Activated CD8-positive, alpha-beta memory T cell treated with anti-CD3 and anti-CD28 coated beads for 36 hours (primary cell): ENCODE data around the gene CTDNEP1. TPM values are rescaled to one million over a fixed set of nuclear protein-coding genes. Genes with fewer than 3 reads are reported as not detected.

Experiments used
- CTCF ChIA-PET: fragments of 350-600 bp; sonication (Branson Sonifier 250); formaldehyde crosslinking; loops from one replicate; lab custom pipeline; 2021; ENCODE audit warnings: antibody characterized with exemption; lab: Charles Lee
- POLR2A ChIA-PET: fragments of 350-600 bp; sonication (Branson Sonifier 250); formaldehyde crosslinking; loops from one replicate; lab custom pipeline; 2021; ENCODE audit warnings: antibody characterized with exemption; lab: Charles Lee
- total RNA-seq, 2 experiments: library from RNA; stranded (reverse); gene quantifications; one replicate each; pipeline ENCODE4 v1.2.3, GENCODE V29; 2021

Gene CTDNEP1
- total RNA-seq, 2 experiments from 2014 or later, result 202 to 207 TPM

DNA sequence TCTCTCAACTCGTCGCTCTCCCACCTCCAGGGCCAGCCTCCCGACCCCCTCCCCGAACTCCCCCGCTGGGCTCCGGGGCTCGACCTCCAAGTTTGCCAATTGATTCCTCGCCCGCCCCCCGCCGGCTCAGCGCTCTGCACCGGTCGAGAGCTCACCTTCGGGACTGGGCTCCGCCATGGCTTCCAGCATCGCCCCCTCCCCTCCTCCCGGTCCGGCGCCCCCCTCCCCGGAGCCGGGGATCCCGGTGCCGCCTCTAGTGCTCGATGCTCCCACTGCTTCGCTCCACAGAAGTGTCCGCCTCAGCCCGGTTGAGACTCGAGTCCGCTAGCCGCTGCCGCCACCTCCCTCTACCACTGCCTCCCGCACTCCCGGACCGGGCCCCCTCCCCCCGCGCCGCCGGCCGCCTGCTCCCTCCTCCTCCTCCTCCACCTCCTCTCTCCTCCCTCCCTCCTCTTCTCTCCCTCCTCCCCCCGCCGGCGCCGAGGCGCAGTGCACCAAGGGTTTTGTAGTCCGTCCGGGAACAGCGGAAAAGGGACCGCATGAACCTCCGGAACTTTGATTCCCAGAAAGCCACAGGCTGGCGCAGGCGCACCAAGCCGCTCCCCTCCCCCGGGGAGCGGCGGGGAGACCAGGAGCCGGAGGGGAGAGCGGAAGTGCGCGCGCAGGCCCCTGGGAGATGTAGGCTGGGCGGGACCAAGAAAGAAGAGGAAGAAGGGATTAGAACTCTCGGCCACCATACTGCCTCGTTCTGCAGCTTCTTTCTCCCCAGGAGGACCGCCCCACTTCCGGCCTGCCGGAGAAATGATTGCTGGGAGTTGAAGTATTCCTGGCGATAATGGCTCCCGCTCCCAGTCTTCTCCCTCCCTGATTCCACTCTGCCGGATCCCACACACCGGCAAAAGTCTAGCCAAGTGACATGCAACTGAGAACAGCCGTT is 12.2 kb downstream of the CTDNEP1 start, which contains the start of gene PHF23:
Gene PHF23, minus strand, starts transcription at position 367 of the 937 bp plus-strand sequence. Its CDS starts 178 bp downstream, at position 189.
- ChIA-PET POLR2A (interaction anchor here (0.9 to 4.2 kb wide), 5 partner anchors 12 to 341 kb away, joined by 3 to 19 read pairs (median 4); partner anchors contain the start of genes ACADVL, CTDNEP1, DLG4 and ELP5), CTCF (interaction anchor here (1.0 to 3.0 kb wide), 4 partner anchors 11 to 57 kb away, joined by 4 to 17 read pairs (median 6); partner anchors contain the start of genes ACADVL, CTDNEP1, DLG4 and ELP5)

DNA sequence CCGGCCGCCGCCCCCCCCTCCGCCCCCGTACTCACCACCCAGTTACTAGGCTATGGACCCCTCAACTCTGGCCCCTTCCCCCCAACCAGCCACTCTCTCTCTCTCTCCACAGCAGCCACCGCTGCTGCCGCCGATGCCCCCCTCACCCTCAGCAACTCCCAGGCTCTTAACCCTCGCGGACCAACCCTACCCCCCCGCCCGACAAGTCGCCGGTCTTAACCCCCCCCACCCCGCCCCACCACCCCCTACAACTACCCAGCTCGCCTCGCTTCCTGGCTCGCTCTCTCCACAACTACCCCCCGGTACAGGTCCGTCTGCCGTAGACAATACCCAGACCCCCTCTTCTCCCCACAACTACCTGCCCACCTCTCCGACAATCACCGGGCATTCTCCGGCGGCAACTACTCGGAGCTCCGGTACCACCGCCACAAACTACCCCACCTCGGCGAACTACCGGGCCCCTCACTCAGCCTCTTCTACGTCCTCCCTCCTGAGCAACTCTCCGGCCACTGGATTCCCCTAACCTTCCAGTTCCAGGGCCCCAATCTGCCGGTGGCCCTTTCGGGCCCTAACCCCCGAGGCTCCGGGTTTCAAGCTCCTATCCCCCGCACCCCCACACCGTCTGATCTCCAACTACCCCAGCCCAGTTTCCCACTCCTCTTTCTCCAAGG is 13.0 kb downstream of the CTDNEP1 start:
- CTCF ChIA-PET, result interaction anchor here (0.7 to 1.8 kb wide), 2 partner anchors 18 to 25 kb away, joined by 3 to 5 read pairs; no protein-coding TSS in a partner anchor
- POLR2A ChIA-PET, result interaction anchor here (0.6 to 4.2 kb wide), 8 partner anchors 10 to 342 kb away, joined by 3 to 19 read pairs (median 3); partner anchors contain the start of genes ACADVL, ACAP1, CTDNEP1 and DLG4

DNA sequence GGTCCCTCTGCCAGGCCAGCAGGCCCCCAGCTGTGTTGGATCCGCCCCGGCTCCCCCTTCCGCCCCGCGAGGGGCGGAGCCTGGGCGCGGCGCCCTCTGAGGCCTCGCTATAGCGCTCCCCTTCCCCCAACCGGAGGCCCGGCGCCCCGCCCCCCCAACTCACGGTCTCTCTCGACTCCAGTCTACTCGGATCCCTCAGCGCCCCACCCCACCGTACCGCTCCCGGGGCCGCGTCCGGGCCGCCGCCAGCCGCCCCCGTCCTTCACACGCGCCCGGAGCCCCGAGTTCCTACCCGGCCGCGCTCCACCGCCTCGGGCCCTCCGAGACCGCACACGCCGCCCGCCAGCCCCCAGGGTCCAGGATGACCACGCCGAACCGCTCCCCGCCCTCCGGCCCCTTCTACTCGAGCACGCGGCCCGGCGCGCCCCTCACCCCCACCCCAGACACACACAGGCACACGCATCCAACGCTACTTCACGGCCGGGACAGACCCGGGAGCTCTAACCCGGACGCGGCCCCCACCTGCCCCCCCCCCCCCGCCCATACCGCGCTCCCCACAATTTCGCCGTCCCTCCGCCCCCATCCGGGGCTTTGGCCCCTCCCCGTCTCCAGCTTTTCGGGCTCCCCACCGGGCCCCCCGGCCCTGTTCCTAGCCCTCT is 13.6 kb downstream of the CTDNEP1 start:
- ChIA-PET CTCF (interaction anchor here (0.7 to 1.8 kb wide), 2 partner anchors 17 to 25 kb away, joined by 3 to 5 read pairs; no protein-coding TSS in a partner anchor), POLR2A (interaction anchor here (0.5 to 4.2 kb wide), 8 partner anchors 11 to 99 kb away, joined by 3 to 19 read pairs (median 3); partner anchors contain the start of genes ACADVL, ACAP1, CTDNEP1 and DLG4)

DNA sequence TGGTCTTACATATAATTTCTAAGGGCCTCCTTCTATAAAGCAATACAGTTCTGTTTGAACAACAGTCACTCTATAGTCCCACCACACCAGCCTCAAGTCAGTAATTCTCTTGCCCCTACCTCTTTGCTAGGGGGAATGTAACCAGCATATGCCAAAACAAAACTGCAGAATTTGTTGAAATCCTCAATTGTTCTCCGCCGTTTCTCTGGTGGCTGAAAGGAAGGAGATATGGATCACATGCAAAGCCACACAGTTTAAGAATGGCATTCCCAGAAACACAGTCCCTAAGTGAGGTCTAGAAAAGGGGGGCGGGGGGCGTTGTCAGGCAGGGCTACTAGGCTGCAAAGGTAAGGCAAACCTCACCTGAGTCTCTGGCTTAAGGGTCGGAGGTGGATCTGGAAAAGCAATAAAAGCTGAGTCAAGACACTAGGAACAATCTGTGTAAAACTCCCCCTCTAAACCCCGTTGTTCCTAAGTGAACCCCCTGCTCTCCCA is 14.2 kb downstream of the CTDNEP1 start:
- ChIA-PET CTCF (interaction anchor here (0.9 kb wide), 1 partner anchor 17 kb away, joined by 3 read pairs; no protein-coding TSS in a partner anchor), POLR2A (interaction anchor here (0.5 to 4.2 kb wide), 4 partner anchors 14 to 23 kb away, joined by 3 to 19 read pairs (median 6); partner anchors contain the start of genes ACADVL, CTDNEP1, DLG4 and ELP5)

DNA sequence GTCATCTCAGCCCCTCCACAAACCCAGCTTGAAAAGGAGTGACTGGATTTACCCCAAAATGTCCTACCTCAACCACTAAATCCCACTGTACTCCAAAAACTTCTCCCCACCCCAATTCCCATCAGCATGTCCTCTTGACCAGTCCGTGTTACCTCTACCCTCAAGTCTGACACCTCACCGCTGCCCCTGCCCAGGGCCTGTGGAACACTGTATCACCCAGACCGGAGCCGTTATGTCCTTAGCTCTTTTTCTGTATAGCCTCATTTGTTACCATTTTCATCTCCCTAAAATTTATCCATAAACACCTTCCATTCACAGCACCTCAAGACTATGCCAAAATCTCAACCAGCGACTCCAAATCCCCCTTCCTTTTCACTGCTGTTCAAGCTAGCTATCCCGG is 14.7 kb downstream of the CTDNEP1 start:
- POLR2A ChIA-PET, result interaction anchor here (4.2 kb wide), 1 partner anchor 17 kb away, joined by 19 read pairs; the partner anchor contains the start of genes ACADVL and DLG4

DNA sequence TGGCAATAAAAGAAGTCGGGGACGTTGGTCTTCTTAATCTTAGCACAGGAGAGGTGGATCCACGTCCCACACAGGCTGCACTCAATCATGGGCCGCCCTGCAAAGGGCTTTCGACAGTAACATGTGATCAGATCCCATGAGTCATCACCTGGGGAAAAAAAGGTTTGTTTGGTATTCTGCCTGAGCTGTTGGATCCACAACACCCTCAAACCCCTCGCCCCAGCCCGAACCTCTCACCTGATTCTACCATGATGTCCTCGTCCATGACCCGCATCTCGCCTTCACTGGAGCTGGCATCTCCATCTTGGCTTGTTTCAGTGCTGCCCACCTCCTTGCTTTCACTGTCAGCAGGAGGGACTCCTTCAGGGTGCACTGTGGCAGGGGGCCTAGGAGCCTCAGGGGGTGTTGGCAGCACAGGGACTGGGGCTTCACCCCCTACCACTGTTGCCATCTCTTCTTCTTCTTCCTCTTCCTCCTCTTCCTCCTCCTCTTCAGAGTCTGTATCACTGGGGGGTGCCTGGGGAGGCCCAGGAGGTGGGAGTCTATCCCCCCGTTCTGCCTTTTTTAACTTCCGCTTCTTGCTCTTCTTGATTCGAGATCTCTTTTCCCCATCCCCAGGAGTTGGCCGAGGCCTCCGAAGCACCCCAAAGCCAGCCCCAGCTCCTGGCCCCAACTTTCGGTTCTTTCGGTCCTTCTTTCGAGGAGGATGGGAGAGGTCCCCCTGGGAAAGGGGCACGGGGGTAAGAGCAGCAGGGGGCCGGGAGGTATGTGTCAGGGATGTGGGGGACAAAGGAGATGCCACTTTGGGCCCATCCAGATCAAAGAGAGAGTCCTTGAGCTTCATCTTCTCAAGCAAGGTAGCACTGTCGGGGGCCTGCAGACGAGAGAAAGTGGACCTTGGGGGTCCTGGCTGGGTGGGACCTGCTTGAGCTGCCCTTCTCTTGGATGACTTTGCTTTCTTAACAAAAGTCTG is 15.6 kb downstream of the CTDNEP1 start:
- ChIA-PET POLR2A (interaction anchor here (4.2 kb wide), 1 partner anchor 17 kb away, joined by 19 read pairs; the partner anchor contains the start of genes ACADVL and DLG4), CTCF (interaction anchor here (0.5 to 1.5 kb wide), 3 partner anchors 16 to 92 kb away, joined by 3 to 4 read pairs (median 3); no protein-coding TSS in a partner anchor)

More for the DNA sequence above, 14.7 kb downstream of the CTDNEP1 start:
- CTCF ChIA-PET, result interaction anchor here (0.9 kb wide), 1 partner anchor 17 kb away, joined by 3 read pairs; no protein-coding TSS in a partner anchor

DNA sequence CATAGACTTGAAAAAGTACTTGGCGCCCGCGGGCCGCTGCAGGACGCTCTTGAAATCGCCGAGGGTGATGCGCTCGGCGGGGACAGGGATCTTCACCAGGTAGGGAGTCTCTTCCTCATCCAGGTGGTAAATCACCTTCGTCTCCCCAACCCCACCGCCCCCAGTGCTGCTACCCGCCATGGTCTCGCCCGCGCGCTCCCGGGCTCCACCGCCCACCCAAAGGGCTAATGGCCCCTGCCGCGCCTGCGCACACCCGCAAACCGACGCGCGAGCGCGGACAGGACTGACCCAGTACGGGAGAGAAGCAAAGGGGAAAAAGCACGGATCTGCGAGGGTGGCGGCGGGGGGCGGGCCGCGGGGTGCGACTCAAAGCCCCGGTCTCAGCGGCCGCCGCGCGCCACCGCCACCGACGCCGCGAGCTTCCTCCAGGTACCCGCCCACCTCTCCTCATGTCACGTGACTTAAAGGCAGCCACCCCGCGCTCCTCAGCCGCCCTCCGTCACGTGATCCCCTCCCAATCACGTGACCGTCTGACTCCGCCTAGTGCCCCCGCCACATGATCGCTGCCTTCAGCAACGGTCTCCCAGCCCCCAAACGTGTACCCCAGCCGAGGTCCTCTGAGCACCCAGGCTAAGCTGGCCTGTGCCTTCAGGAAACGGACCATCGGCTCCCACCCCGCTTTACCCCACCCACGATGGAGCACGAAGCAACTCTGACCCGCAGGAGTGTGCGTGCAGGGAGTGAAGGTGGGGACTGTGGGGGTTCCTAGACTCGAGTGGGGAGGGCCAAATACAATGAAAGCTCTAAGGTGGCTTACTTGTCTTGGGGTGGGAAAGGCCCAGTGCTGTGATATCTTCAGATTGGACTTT is 17.2 kb downstream of the CTDNEP1 start, which contains the start of gene DVL2:
Gene DVL2, minus strand, starts transcription at position 435 of the 869 bp plus-strand sequence. Its CDS starts 255 bp downstream, at position 180.
- CTCF ChIA-PET, result interaction anchor here (0.6 to 1.6 kb wide), 5 partner anchors 9 to 94 kb away, joined by 3 to 7 read pairs (median 4); partner anchors contain the start of gene ACADVL
- POLR2A ChIA-PET, result interaction anchor here (1.1 to 1.7 kb wide), 3 partner anchors 12 to 15 kb away, joined by 4 to 11 read pairs (median 5); partner anchors contain the start of genes ACADVL and DLG4

DNA sequence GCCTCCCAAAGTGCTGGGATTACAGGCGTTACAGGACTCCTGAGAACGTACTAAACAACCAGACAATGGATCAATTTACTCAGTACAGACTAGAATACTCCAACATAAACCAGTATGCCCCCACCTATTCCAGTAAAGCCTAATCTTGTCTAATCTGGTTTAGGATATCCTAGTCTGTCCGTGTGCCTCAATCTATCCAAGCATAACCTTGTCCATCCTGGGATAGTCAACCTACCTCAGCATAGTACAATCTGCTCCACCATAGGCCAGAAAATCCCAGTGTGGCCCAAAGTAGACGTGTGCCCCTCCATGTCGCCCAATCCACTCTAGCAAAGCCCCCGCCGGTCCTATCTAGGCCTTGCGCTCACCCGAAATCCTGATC is 17.8 kb downstream of the CTDNEP1 start:
- ChIA-PET POLR2A (interaction anchor here (1.1 to 1.7 kb wide), 3 partner anchors 11 to 14 kb away, joined by 4 to 11 read pairs (median 5); partner anchors contain the start of genes ACADVL and DLG4), CTCF (interaction anchor here (0.6 to 1.6 kb wide), 4 partner anchors 13 to 63 kb away, joined by 4 to 7 read pairs (median 4); partner anchors contain the start of gene ACADVL)

DNA sequence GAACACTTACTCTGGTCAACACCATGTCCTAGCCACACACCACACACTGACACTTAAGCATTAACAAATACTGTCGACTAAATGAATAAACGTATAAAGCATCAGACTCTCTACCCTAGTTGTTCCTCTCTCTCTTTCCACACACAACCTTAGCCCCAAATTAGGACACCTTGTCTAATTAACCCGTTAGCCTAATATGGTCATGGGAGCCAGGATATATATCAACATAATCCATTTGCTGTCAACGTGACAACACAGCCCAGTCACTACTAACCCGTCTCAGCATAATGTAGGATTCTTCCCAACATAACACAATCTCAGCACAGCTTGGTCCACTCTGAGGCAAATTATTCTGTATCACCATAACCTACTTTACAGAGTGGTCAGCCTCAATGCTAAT is 19.4 kb downstream of the CTDNEP1 start:
- ChIA-PET POLR2A (interaction anchor here (1.1 kb wide), 1 partner anchor 11 kb away, joined by 3 read pairs; no protein-coding TSS in a partner anchor), CTCF (interaction anchor here (0.8 to 1.5 kb wide), 2 partner anchors 12 to 186 kb away, joined by 3 to 7 read pairs; partner anchors contain the start of gene ACADVL)

DNA sequence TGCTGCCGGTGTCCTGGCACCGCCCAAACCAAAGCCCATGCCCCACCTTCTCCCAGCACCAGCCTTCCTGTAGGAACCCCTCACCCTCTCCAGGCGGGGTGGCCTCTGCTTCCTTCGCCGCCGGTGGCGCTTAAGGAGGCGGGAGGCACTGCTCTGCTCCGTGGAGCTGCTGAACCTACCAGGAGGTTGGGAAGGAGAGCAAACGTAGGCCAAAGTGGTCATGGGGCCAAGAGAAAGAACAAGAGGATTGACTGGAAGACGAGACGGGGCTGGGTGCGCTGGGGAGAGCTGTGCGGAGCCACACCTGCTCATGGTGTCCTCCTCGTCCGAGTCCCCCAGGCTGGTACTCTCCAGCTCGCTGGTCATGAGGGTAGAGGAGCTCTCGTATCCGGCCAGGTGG is 22.0 kb downstream of the CTDNEP1 start:
- CTCF ChIA-PET, result no interaction called here
- POLR2A ChIA-PET, result interaction anchor here (0.6 to 1.5 kb wide), 3 partner anchors 9 to 427 kb away, joined by 3 to 6 read pairs (median 3); partner anchors contain the start of genes ACADVL and DLG4

DNA sequence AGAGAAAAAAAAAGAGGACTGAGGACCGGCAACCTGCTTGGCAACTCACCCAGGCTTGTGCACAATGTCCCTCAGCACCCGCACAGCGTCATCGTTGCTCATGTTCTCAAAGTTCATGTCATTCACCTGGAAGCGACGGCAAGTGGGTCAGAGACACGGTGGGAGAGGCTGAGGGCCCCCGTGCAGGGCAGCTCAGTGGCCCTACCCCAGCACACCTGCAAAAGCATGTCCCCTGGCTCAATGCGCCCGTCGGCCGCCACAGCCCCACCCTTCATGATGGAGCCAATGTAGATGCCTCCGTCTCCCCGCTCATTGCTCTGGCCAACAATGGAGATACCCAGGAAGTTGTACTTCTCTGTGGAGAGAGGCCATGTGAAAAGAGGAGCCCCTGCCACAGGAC is 22.6 kb downstream of the CTDNEP1 start:
- POLR2A ChIA-PET, result interaction anchor here (0.7 to 1.5 kb wide), 2 partner anchors 9 to 16 kb away, joined by 3 to 6 read pairs; partner anchors contain the start of genes ACADVL and DLG4
- CTCF ChIA-PET, result no interaction called here

DNA sequence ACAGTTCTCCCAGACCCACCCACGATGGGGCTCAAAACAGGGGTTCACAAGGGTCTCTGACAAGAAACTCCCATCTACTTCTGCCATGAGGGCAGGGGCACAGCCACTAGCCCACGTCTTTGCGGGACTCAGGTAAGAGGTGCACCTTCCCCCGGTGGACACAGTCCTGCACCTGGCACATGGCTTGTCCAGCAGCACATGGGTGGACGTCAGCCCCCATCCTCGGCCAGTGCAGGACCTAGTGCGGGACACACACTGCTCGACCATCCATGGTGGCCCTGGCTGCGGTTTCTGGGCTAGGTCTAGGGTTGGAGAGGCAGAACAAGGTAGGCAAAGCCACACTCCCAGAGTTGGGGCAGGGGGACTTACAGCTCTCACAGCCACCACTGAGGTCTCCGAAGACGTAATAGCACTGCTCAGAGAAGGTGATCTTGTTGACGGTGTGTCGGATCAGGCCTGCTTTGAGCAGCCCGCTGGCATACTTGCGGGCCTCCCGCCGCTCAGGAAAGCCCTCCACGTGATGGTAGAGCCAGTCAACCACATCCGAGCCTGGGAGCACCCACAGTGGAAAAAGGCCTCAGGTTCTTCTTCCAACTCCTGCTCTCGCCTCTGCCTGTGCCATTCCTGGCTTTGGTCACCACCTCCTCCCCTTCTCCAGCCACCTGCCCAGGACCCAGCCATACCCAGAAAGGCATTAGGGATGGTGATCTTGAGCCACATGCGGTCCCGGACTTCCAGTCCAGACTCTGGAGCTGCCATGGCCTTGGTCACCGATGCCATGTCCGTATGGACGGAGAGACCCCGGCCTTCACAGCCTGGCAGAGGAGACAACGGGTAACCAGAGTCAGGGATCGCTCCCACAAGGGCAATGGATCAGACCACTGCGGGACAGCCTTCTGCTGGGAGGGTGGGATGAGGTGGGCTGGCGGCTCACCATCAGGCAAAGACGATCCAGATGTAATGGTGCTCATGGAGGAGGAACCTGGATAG is 24.5 kb downstream of the CTDNEP1 start:
- ChIA-PET CTCF (no interaction called here), POLR2A (no interaction called here)

DNA sequence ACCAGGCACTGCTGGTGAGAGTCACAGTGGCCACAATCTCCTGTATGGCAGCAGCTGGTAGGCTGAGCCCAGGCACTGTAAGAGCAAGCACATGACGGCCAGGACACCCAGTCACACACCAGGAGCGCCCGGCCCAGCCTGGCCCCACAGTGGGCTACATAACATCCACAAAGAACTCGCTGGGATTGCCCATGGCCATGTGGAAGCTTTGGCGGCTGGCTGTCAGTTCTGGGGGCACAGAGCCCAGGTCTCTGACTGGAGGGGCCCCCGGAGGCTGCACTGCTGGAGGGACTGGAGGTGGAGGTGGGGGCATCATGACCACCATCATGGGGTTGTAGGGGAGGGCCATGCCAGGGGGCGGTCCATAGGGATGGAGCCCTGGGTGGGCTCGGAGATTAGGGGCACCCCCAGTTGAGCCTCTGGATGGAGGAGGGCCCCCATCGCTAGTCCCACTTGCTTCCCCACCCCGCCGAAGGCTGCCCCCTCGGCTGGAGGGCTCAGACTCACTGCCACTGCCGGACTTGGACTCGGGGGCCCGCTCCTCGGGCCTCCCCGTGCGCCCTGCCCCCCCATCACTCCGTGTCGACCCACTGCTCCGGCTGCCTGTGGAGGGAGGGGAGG is 25.7 kb downstream of the CTDNEP1 start:
- CTCF ChIA-PET, result interaction anchor here (1.2 kb wide), 1 partner anchor 9 kb away, joined by 4 read pairs; the partner anchor contains the start of gene DVL2
- POLR2A ChIA-PET, result no interaction called here
